ENCODE data around the gene HOXD13.

GRCh38 chr2:176088937-176089842, 3.3 kb upstream of the HOXD13 start:
- no peak for TF ChIP-seq EP300 (IDR thresholded peaks at IDR 0.05; ENCODE audit: low read depth)
- no peak for TF ChIP-seq CTCF (IDR thresholded peaks at IDR 0.05)
- TF ChIP-seq POLR2AphosphoS5 (IDR thresholded peaks at IDR 0.05) = no peak
